H54 (cell line): ENCODE results near the gene DNAH14.
"Not testable (repeated sequence)": the region's sequence is repeated elsewhere in the genome, so short reads cannot be mapped to it uniquely, and the experiment has no call there.

Source experiments
- DNase-seq: peaks from one replicate; pipeline ENCODE4 v3.0.0; 2011; ENCODE audit warnings: low spot score, mixed read lengths; ENCODE audit not compliant: insufficient read length
- FAIRE-seq: peaks from 3 replicates; lab custom pipeline; 2011; peaks lifted over from hg19 to GRCh38; lab: Jason Lieb, UNC
- POLR2A ChIP-seq: IDR thresholded peaks from 2 replicates; pipeline ENCODE4 v1.6.1; 2011; ENCODE audit warnings: low read depth, mild to moderate bottlenecking, low read length

DNAH14 gene

GRCh38 chr1:225253784-225254183, 324.3 kb downstream of the DNAH14 start:
- FAIRE-seq (no peak), DNase-seq (no peak)
- no peak for TF ChIP-seq POLR2A

GRCh38 chr1:225254676-225255075, 325.2 kb downstream of the DNAH14 start:
- TF ChIP-seq POLR2A, result no peak
- DNase-seq (no peak), FAIRE-seq (no peak)

DNA sequence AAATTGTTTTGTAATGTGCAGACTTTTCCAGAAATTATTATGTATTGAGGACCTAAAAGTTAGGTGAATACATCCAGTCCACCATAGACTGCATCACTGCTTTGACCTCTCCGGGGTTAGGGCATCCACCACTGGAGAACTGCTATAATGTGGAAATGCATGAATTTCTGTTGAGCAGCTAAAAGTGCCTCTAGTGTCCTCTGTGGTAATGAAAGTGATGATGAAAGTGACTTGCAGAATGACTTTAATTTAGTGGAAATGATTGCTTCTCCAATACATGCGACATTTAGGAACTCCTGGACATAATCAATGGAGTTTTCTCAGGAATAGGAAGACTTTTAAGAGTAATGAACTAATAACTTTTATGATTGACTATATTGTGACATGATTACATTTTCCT, 327.6 kb downstream of the DNAH14 start:
- no peak for TF ChIP-seq POLR2A
- no peak for DNase-seq
- FAIRE-seq, result no peak

DNA sequence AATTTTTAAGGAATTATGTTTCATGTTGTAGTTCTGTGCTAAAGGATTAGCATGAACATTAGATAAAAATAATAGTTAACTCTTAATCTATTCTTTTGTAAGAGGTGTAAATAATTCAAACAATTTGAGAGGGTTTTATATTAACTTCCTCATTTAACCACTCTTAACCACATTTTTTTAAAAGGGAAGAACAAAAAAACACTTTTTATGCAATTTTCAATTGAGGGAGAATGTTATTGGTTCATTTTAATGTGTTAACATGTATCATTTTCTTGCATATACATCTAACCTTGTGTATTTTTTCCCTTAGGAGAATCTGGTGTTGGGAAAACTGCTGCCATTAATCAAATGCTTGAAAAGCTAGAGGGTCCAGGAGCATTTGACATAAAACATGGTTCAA, 329.3 kb downstream of the DNAH14 start:
- no peak for FAIRE-seq
- DNase-seq, result no peak
- TF ChIP-seq POLR2A, result no peak

DNA sequence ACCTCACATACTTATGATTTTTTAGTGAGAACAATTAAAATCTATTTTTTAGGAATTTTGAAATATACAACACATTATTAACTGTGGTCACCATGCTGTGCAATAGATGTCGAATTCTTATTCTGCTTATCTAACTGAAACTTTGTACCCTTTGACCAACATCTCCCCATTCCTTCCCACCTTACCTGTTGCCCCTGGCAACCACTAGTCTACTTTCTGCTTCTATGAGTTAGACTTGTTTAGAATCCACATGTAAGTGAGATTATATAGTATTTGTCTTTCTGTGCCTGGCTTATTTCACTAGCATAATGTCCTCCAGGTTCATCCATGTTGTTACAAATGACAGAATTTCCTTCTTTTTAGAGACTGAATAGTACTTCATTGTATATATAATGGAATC, 330.1 kb downstream of the DNAH14 start:
- FAIRE-seq (no peak), DNase-seq (no peak)
- no peak for TF ChIP-seq POLR2A

GRCh38 chr1:225260319-225260718, 330.8 kb downstream of the DNAH14 start:
- no peak for FAIRE-seq
- no peak for DNase-seq
- no peak for TF ChIP-seq POLR2A

DNA sequence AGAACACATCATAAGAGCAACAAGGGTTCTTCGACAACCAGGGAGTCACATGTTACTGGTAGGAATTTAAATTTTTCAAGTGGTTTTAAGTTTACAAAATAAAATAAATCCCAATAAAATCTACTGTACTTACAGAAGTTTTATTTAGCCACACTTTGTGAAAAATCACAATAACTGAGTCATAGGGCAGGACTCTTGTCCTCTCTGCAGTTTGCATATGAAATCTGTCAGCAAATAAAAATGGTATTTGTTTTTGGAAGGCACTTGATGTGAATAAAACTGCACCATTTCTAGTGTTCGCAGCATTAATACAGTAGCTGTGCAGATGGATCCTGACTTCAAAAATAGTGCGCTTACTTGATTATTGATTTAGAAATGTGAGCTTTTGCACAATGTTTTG, 348.0 kb downstream of the DNAH14 start:
- FAIRE-seq (no peak), DNase-seq (no peak)
- no peak for TF ChIP-seq POLR2A

DNA sequence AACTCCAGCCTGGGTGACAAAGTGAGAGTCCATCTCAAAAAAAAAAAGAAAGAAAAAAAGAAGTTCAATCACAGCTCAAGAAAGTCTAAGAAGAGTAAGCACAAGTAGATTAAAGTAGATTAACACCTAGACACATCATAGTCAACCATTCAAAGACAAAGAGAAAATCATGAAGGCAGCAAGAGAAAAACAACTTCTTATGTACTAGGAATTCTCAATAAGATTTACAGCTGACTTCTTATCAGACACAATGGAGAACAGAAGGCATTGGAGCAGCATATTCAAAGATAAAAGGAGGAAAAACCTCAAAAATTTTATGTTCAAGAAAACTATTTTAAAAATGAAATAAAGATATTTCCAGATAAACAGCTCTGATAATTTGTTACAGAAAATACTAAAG, 351.1 kb downstream of the DNAH14 start:
- DNase-seq, result no peak
- FAIRE-seq, result no peak
- no peak for TF ChIP-seq POLR2A

- FAIRE-seq, result no peak
- no peak for DNase-seq
- TF ChIP-seq POLR2A, result no peak
These were observed 360.8 kb downstream of the DNAH14 start for GRCh38 chr1:225290244-225290643.

DNA sequence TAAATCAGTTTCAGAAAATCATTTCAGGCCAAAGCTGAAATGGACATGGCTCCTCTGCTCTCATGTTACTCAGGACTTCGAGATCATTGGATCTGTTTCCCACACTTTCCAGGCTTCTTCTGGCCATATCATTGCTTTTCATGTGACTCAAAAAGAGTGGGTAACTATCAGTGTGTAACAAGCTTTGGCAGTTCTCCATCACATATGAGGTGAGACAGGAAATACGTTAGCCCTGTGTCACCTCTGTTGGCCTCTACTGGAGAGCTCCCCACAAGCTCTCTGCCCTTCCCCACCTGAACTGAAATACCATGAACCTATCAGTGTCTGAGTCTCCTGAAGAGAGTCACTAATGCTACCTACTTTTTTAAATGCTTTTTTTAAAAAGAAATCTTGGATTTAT, 370.1 kb downstream of the DNAH14 start:
- no peak for DNase-seq
- no peak for FAIRE-seq
- TF ChIP-seq POLR2A, result no peak

GRCh38 chr1:225300381-225300780, 370.9 kb downstream of the DNAH14 start:
- no peak for TF ChIP-seq POLR2A
- FAIRE-seq, result no peak

GRCh38 chr1:225304996-225305395, 375.5 kb downstream of the DNAH14 start:
- FAIRE-seq (no peak), DNase-seq (no peak)
- no peak for TF ChIP-seq POLR2A

More at GRCh38 chr1:225300381-225300780, 370.9 kb downstream of the DNAH14 start:
- DNase-seq, result no peak

DNA sequence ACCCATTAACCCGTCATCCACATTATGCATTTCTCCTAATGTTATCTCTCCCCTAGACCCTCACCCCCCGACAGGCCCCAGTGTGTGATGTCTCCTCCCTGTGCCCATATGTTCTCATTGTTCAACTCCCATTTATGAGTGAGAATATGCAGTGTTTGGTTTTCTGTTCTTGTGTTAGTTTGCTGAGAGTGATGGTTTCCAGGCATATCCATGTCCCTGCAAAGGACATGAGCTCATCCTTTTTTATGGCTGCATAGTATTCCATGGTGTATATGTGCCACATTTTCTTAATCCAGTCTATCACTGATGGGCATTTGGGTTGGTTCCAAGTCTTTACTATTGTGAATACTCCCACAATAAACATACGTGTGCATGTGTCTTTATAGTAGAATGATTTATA, 381.1 kb downstream of the DNAH14 start:
- not testable (repeated sequence) for FAIRE-seq, DNase-seq

GRCh38 chr1:225318706-225319575, 389.5 kb downstream of the DNAH14 start:
- peak; percentile 64 for FAIRE-seq
- no peak for DNase-seq

GRCh38 chr1:225319871-225320270, 390.4 kb downstream of the DNAH14 start:
- FAIRE-seq (no peak), DNase-seq (no peak)
- TF ChIP-seq POLR2A, result no peak

More at GRCh38 chr1:225318706-225319575, 389.5 kb downstream of the DNAH14 start:
- no peak for TF ChIP-seq POLR2A
